IMR-90 (cell line): ENCODE results near the gene TUBB8B. TPM values are rescaled to one million over a fixed set of nuclear protein-coding genes. Genes with fewer than 3 reads are reported as not detected.
"Not testable (repeated sequence)": the region's sequence is repeated elsewhere in the genome, so short reads cannot be mapped to it uniquely, and the experiment has no call there.

Source experiments
- ATAC-seq: fragments of 200-7000 bp; cut with Tn5 transposase; 2 replicates; pipeline ENCODE4 v1.9.1; 2020; ENCODE audit warnings: low read depth, mild to moderate bottlenecking, moderate library complexity
- BruUV-seq: library from RNA; stranded (reverse); fragments of 400-500 nt; replicated peaks from 2 replicates; lab custom pipeline; 2021; lab: Mats Ljungman, UMichigan
- CTCF ChIA-PET: fragments of 300-600 bp; formaldehyde crosslinking; extraction: SDS; loops from one replicate; lab custom pipeline; 2021; ENCODE audit warnings: antibody characterized with exemption; lab: Yijun Ruan, JAX
- POLR2A ChIA-PET: fragments of 300-600 bp; sonication (Branson Sonifier 250); formaldehyde crosslinking; loops from one replicate; lab custom pipeline; 2022; ENCODE audit warnings: antibody characterized with exemption; ENCODE audit not compliant: unreplicated experiment; lab: Charles Lee
- DNase-seq: peaks from one replicate; pipeline ENCODE4 v3.0.0; 2013
- H2AFZ ChIP-seq: replicated peaks from 2 replicates; pipeline ENCODE3; 2013; ENCODE audit warnings: low read length, mild to moderate bottlenecking; ENCODE audit not compliant: poor library complexity
- H2AK5ac ChIP-seq: 2 replicates; pipeline ENCODE4 v1.6.1; 2013; ENCODE audit warnings: low read depth, low read length, inconsistent platforms
- H2AK9ac ChIP-seq: replicated peaks from 2 replicates; pipeline ENCODE3; 2013; ENCODE audit warnings: mild to moderate bottlenecking, low read depth, low read length, moderate library complexity; ENCODE audit not compliant: poor library complexity
- H2BK120ac ChIP-seq: 2 replicates; pipeline ENCODE4 v1.6.1; 2013; ENCODE audit warnings: low read depth, low read length, inconsistent platforms
- H2BK15ac ChIP-seq: 3 replicates; pipeline ENCODE4 v1.6.1; 2013; ENCODE audit warnings: low read depth, low read length, inconsistent platforms
- H2BK20ac ChIP-seq: 2 replicates; pipeline ENCODE4 v1.6.1; 2013; ENCODE audit warnings: low read depth, mild to moderate bottlenecking, inconsistent platforms, low read length, moderate library complexity
- H2BK5ac ChIP-seq: 2 replicates; pipeline ENCODE4 v1.6.1; 2013; ENCODE audit warnings: mild to moderate bottlenecking, low read depth, low read length, inconsistent platforms; ENCODE audit not compliant: poor library complexity, severe bottlenecking
- H3K14ac ChIP-seq: replicated peaks from 2 replicates; pipeline ENCODE4 v1.6.1; 2013; ENCODE audit warnings: low read depth, low read length, inconsistent platforms
- H3K18ac ChIP-seq: 2 replicates; pipeline ENCODE4 v1.6.1; 2013; ENCODE audit warnings: low read depth, low read length, control low read depth
- H3K23ac ChIP-seq: 2 replicates; pipeline ENCODE4 v1.6.1; 2013; ENCODE audit warnings: low read depth, low read length, inconsistent platforms
- H3K27ac ChIP-seq: 2 replicates; pipeline ENCODE4 v1.5.1; 2013; ENCODE audit warnings: mild to moderate bottlenecking, control low read depth, low read length; ENCODE audit not compliant: insufficient read depth
- H3K27me3 ChIP-seq: 2 replicates; pipeline ENCODE4 v1.6.1; 2013; ENCODE audit warnings: low read length; ENCODE audit not compliant: control insufficient read depth, insufficient read depth
- H3K36me3 ChIP-seq: 2 replicates; pipeline ENCODE4 v1.6.1; 2013; ENCODE audit warnings: low read length, mixed read lengths; ENCODE audit not compliant: control insufficient read depth, insufficient read depth
- H3K4ac ChIP-seq: 2 replicates; pipeline ENCODE4 v1.6.1; 2013; ENCODE audit warnings: low read depth, low read length, inconsistent platforms
- H3K4me1 ChIP-seq: 2 replicates; pipeline ENCODE4 v1.6.1; 2013; ENCODE audit warnings: low read length, mixed read lengths; ENCODE audit not compliant: control insufficient read depth, insufficient read depth
- H3K4me2 ChIP-seq: 2 replicates; pipeline ENCODE4 v1.6.1; 2013; ENCODE audit warnings: low read depth, mild to moderate bottlenecking, control low read depth, low read length, moderate library complexity
- H3K4me3 ChIP-seq: 2 replicates; pipeline ENCODE4 v1.5.1; 2013; ENCODE audit warnings: low read depth, mild to moderate bottlenecking, control low read depth, low read length, moderate library complexity; ENCODE audit not compliant: insufficient read depth
- H3K56ac ChIP-seq: 2 replicates; pipeline ENCODE4 v1.6.1; 2013; ENCODE audit warnings: low read length, inconsistent platforms; ENCODE audit not compliant: insufficient read depth; ENCODE audit errors: extremely low read depth
- H3K79me1 ChIP-seq, 2 experiments: 2 replicates each; pipeline ENCODE4 v1.6.1; 2013; ENCODE audit warnings: low read length in 2 of 2, inconsistent platforms in 1 of 2, low read depth in 1 of 2
- H3K9ac ChIP-seq: 2 replicates; pipeline ENCODE4 v1.6.1; 2013; ENCODE audit warnings: low read depth, low read length, control low read depth
- H3K9me1 ChIP-seq: 2 replicates; pipeline ENCODE4 v1.6.1; 2013; ENCODE audit warnings: low read length, inconsistent platforms; ENCODE audit not compliant: insufficient read depth
- H3K9me3 ChIP-seq: 2 replicates; pipeline ENCODE4 v1.6.1; 2013; ENCODE audit warnings: low read length; ENCODE audit not compliant: control insufficient read depth, insufficient read depth
- H4K20me1 ChIP-seq: 2 replicates; pipeline ENCODE4 v1.6.1; 2013; ENCODE audit warnings: low read length, inconsistent platforms; ENCODE audit not compliant: insufficient read depth
- H4K5ac ChIP-seq: 2 replicates; pipeline ENCODE4 v1.6.1; 2013; ENCODE audit warnings: mild to moderate bottlenecking, low read depth, low read length, control low read depth
- H4K8ac ChIP-seq, 2 experiments: 2 replicates each; pipeline ENCODE4 v1.6.1; 2013; ENCODE audit warnings: low read depth in 2 of 2, low read length in 2 of 2, control low read depth in 1 of 2, inconsistent platforms in 1 of 2
- H4K91ac ChIP-seq: 2 replicates; pipeline ENCODE4 v1.6.1; 2013; ENCODE audit warnings: low read depth, low read length, inconsistent platforms; ENCODE audit not compliant: insufficient read depth
- CTCF ChIP-seq: conservative IDR thresholded peaks from 2 replicates; pipeline ENCODE4 v1.5.1; 2012; ENCODE audit warnings: mild to moderate bottlenecking, low read depth, low read length, improper control_type of control experiment
- WGBS, 2 experiments: methylation state at CpG; one replicate each; pipeline versions ENCODE4 v1.1.5 to v1.1.7; 2013; ENCODE audit warnings: missing lambda C conversion rate in 2 of 2; ENCODE audit not compliant: insufficient read length in 1 of 2; ENCODE audit errors: extremely low coverage in 2 of 2; 5-methylcytosine and 5-hydroxymethylcytosine counted together
- dilution Hi-C: fragments of 300-500 bp; cut with HindIII; formaldehyde crosslinking; loops from one replicate; pipeline ENCODE4 v1.14.3; 2018; ENCODE audit warnings: low sequenced_read_pairs; ENCODE audit not compliant: unreplicated experiment
- in situ Hi-C: fragments of 300-500 bp; cut with MboI; formaldehyde crosslinking; loops from 3 replicates; pipeline ENCODE4 v1.14.3; 2019; ENCODE audit warnings: low sequenced_read_pairs, inconsistent platforms, mixed read lengths
- intact Hi-C: fragments of 100-400 bp; cut with micrococcal nuclease; formaldehyde crosslinking; loops from 2 replicates; pipeline ENCODE4 v1.10.0; 2022
- polyA plus RNA-seq, 3 experiments: library from polyadenylated mRNA; depleted of rRNA; stranded (reverse); fragments of >200 nt; gene quantifications; 2 replicates each; pipeline ENCODE4 v1.2.3, GENCODE V29; 2012; ENCODE audit warnings: low replicate concordance in 1 of 3
- total RNA-seq: library from RNA; depleted of rRNA; stranded (reverse); fragments of >200 nt; gene quantifications from 2 replicates; pipeline ENCODE4 v1.2.3, GENCODE V29; 2012

Gene TUBB8B
- total and polyA plus RNA-seq, 2 of the 4 experiments (the other 2 are of a cell fraction), result not detected

- H2BK20ac ChIP-seq, H3K56ac ChIP-seq, H4K5ac ChIP-seq, H2BK120ac ChIP-seq, H2BK15ac ChIP-seq, H3K4me2 ChIP-seq, H3K4ac ChIP-seq, DNase-seq, H3K79me1 ChIP-seq, H3K36me3 ChIP-seq, H4K8ac ChIP-seq, H3K18ac ChIP-seq, H2AK5ac ChIP-seq, POLR2A ChIA-PET, H3K23ac ChIP-seq, H4K91ac ChIP-seq, CTCF ChIA-PET, H2AFZ ChIP-seq, H3K9me1 ChIP-seq, intact Hi-C loops, BruUV-seq, H3K4me1 ChIP-seq, ATAC-seq, H4K20me1 ChIP-seq, H3K4me3 ChIP-seq, H2BK5ac ChIP-seq, H3K9ac ChIP-seq, H2AK9ac ChIP-seq, H3K9me3 ChIP-seq, H3K27ac ChIP-seq, H3K14ac ChIP-seq, dilution Hi-C loops, H3K27me3 ChIP-seq, in situ Hi-C loops: not testable (repeated sequence)
- TF ChIP-seq CTCF, result 0 out of 2 replicates have a peak, but pooled peaks have one; percentile 6
- WGBS, 2 experiments, result no CpG with 5 or more reads among the region's 31 CpGs
Measured at GRCh38 chr18:97252-97914, 48.0 kb upstream of the TUBB8B start.

- CTCF ChIA-PET, H3K9me3 ChIP-seq, H3K4me2 ChIP-seq, H3K56ac ChIP-seq, DNase-seq, POLR2A ChIA-PET, H3K18ac ChIP-seq, H4K5ac ChIP-seq, H2BK20ac ChIP-seq, H2AK9ac ChIP-seq, H3K4me1 ChIP-seq, H3K4ac ChIP-seq, H3K27ac ChIP-seq, H3K79me1 ChIP-seq, H3K27me3 ChIP-seq, H4K91ac ChIP-seq, H3K23ac ChIP-seq, intact Hi-C loops, H2AK5ac ChIP-seq, H2BK15ac ChIP-seq, H3K36me3 ChIP-seq, H4K8ac ChIP-seq, H3K14ac ChIP-seq, H2AFZ ChIP-seq, BruUV-seq, H2BK120ac ChIP-seq, H2BK5ac ChIP-seq, H3K9me1 ChIP-seq, H4K20me1 ChIP-seq, H3K4me3 ChIP-seq, H3K9ac ChIP-seq, in situ Hi-C loops, dilution Hi-C loops, ATAC-seq: not testable (repeated sequence)
- WGBS, 2 experiments, result no CpG with 5 or more reads among the region's 20 CpGs
Measured at GRCh38 chr18:96767-97131, 47.3 kb upstream of the TUBB8B start.
